Trophoblast cell (in vitro differentiated cells and primary cell): ENCODE results near the gene PPP1R11.

ENCODE experiments used
- DNase-seq, 2 donors: peaks; one replicate each; pipeline ENCODE4 v3.0.0-alpha.2; 2016
- H2AFZ ChIP-seq: 2 replicates; pipeline ENCODE4 v1.6.1; 2013; ENCODE audit warnings: low read length, moderate library complexity, mild to moderate bottlenecking; ENCODE audit not compliant: insufficient read depth, poor library complexity
- H2AK5ac ChIP-seq: 2 replicates; pipeline ENCODE4 v1.6.1; 2013; ENCODE audit warnings: mild to moderate bottlenecking, low read length
- H2BK120ac ChIP-seq: 2 replicates; pipeline ENCODE4 v1.6.1; 2013; ENCODE audit warnings: low read length, mild to moderate bottlenecking, moderate library complexity; ENCODE audit not compliant: insufficient read depth, poor library complexity
- H2BK12ac ChIP-seq: 2 replicates; pipeline ENCODE4 v1.6.1; 2013; ENCODE audit warnings: mild to moderate bottlenecking, low read length, moderate library complexity
- H2BK5ac ChIP-seq: 2 replicates; pipeline ENCODE4 v1.6.1; 2013; ENCODE audit warnings: low read length, low read depth, moderate library complexity, mild to moderate bottlenecking; ENCODE audit not compliant: poor library complexity
- H3K14ac ChIP-seq: 2 replicates; pipeline ENCODE4 v1.6.1; 2013; ENCODE audit warnings: mild to moderate bottlenecking, low read length
- H3K18ac ChIP-seq: 2 replicates; pipeline ENCODE4 v1.6.1; 2013; ENCODE audit warnings: mild to moderate bottlenecking, low read length
- H3K23ac ChIP-seq: 2 replicates; pipeline ENCODE4 v1.6.1; 2013; ENCODE audit warnings: low read length
- H3K27ac ChIP-seq: 2 replicates; pipeline ENCODE4 v1.5.1; 2013; ENCODE audit warnings: low read depth, mild to moderate bottlenecking, inconsistent platforms, low read length, moderate library complexity
- H3K27me3 ChIP-seq: 2 replicates; pipeline ENCODE4 v1.6.1; 2013; ENCODE audit warnings: inconsistent platforms, mild to moderate bottlenecking, low read length, moderate library complexity; ENCODE audit not compliant: insufficient read depth
- H3K36me3 ChIP-seq, 2 experiments: 1 replicate in 1 of 2; 2 replicates in 1 of 2; pipeline ENCODE4 v1.6.1; 2013; ENCODE audit warnings: low read length in 2 of 2, mild to moderate bottlenecking in 2 of 2, moderate library complexity in 1 of 2; ENCODE audit not compliant: insufficient read depth in 2 of 2, control insufficient read depth in 1 of 2
- H3K4ac ChIP-seq: 2 replicates; pipeline ENCODE4 v1.6.1; 2013; ENCODE audit warnings: low read depth, mild to moderate bottlenecking, low read length, moderate library complexity
- H3K4me1 ChIP-seq, 2 experiments: 1 replicate in 1 of 2; 2 replicates in 1 of 2; pipeline ENCODE4 v1.6.1; 2013; ENCODE audit warnings: low read length in 2 of 2, mild to moderate bottlenecking in 2 of 2, moderate library complexity in 1 of 2; ENCODE audit not compliant: insufficient read depth in 2 of 2, control insufficient read depth in 1 of 2
- H3K4me2 ChIP-seq: 2 replicates; pipeline ENCODE4 v1.6.1; 2013; ENCODE audit warnings: inconsistent platforms, mild to moderate bottlenecking, low read length, moderate library complexity
- H3K4me3 ChIP-seq: 2 replicates; pipeline ENCODE4 v1.5.1; 2013; ENCODE audit warnings: mild to moderate bottlenecking, low read depth, low read length, inconsistent platforms
- H3K79me1 ChIP-seq: one replicate; pipeline ENCODE4 v1.6.1; 2013; ENCODE audit warnings: low read length
- H3K79me2 ChIP-seq: 2 replicates; pipeline ENCODE4 v1.6.1; 2013; ENCODE audit warnings: low read length, mild to moderate bottlenecking; ENCODE audit not compliant: control insufficient read depth, insufficient read depth, poor library complexity
- H3K9ac ChIP-seq: 2 replicates; pipeline ENCODE4 v1.6.1; 2013; ENCODE audit warnings: mild to moderate bottlenecking, low read length
- H3K9me3 ChIP-seq: 2 replicates; pipeline ENCODE4 v1.6.1; 2013; ENCODE audit warnings: low read depth, mild to moderate bottlenecking, control low read depth, inconsistent platforms, low read length; ENCODE audit not compliant: insufficient read depth
- H4K12ac ChIP-seq: 2 replicates; pipeline ENCODE4 v1.6.1; 2013; ENCODE audit warnings: low read depth, mild to moderate bottlenecking, low read length, moderate library complexity
- H4K8ac ChIP-seq: 2 replicates; pipeline ENCODE4 v1.6.1; 2013; ENCODE audit warnings: low read depth, mild to moderate bottlenecking, low read length, moderate library complexity
- H4K91ac ChIP-seq: one replicate; pipeline ENCODE4 v1.6.1; 2013; ENCODE audit warnings: low read depth, mild to moderate bottlenecking, low read length, moderate library complexity
- WGBS: extraction: QIAGEN DNeasy Blood & Tissue Kit; methylation state at CpG from one replicate; pipeline ENCODE4 v1.1.7; 2013; ENCODE audit warnings: missing lambda C conversion rate; ENCODE audit not compliant: insufficient read length, insufficient coverage; ENCODE audit errors: extremely low coverage; 5-methylcytosine and 5-hydroxymethylcytosine counted together

Gene PPP1R11

GRCh38 chr6:30102970-30103871, 36.2 kb downstream of the PPP1R11 start:
- Histone ChIP-seq H3K9ac (peak overlapping the region; percentile 45), H2BK5ac (no peak overlapping the region), H2AK5ac (no peak overlapping the region), H3K18ac (no peak overlapping the region), H3K36me3 (no peaks in the 10 kb centered on the region), H3K4me2 (peak overlapping the region; percentile 70), H3K27me3 (peaks cover 32% of the 10 kb centered on the region), H3K79me1 (no peaks in the 10 kb centered on the region), H3K23ac (no peak overlapping the region), H3K14ac (no peak overlapping the region), H3K9me3 (no peaks in the 10 kb centered on the region), H3K4me3 (peak overlapping the region; percentile 2), H3K4ac (no peak overlapping the region), H4K8ac (no peak overlapping the region), H2BK120ac (no peak overlapping the region), H3K27ac (no peak overlapping the region), H3K79me2 (no peaks in the 10 kb centered on the region), H3K4me1 (peaks cover 5 to 13% of the 10 kb centered on the region in 2 experiments), H2AFZ (no peak overlapping the region), H4K91ac (no peak overlapping the region), H4K12ac (no peak overlapping the region), H2BK12ac (no peak overlapping the region)
- WGBS = no CpG with 5 or more reads among the region's 36 CpGs
- DNase-seq = peak; percentile 79 to 93

GRCh38 chr6:30103872-30104179, 36.8 kb downstream of the PPP1R11 start:
- H2BK120ac ChIP-seq = no peak overlapping the region
- peaks cover 32% of the 10 kb centered on the region for H3K27me3 ChIP-seq
- H2AFZ ChIP-seq = no peak overlapping the region
- peaks cover 5 to 13% of the 10 kb centered on the region in 2 experiments for H3K4me1 ChIP-seq
- no peak overlapping the region for H4K12ac ChIP-seq
- DNase-seq = no peak
- H3K4me3 ChIP-seq = no peak overlapping the region
- H2BK12ac ChIP-seq = no peak overlapping the region
- H3K4ac ChIP-seq = no peak overlapping the region
- H3K18ac ChIP-seq = no peak overlapping the region
- no peak overlapping the region for H3K9ac ChIP-seq
- no peak overlapping the region for H2AK5ac ChIP-seq
- no peaks in the 10 kb centered on the region for H3K79me1 ChIP-seq
- H3K79me2 ChIP-seq = no peaks in the 10 kb centered on the region
- peak overlapping the region; percentile 70 for H3K4me2 ChIP-seq
- H3K36me3 ChIP-seq = no peaks in the 10 kb centered on the region
- H3K9me3 ChIP-seq = no peaks in the 10 kb centered on the region
- H3K27ac ChIP-seq = no peak overlapping the region
- no peak overlapping the region for H4K8ac ChIP-seq
- WGBS = no CpG with 5 or more reads among the region's 3 CpGs
- H3K23ac ChIP-seq = no peak overlapping the region
- no peak overlapping the region for H3K14ac ChIP-seq
- H2BK5ac ChIP-seq = no peak overlapping the region
- H4K91ac ChIP-seq = no peak overlapping the region

- no peaks in the 10 kb centered on the region for H3K79me2 ChIP-seq
- H3K4me1 ChIP-seq = peaks cover 5 to 13% of the 10 kb centered on the region in 2 experiments
- WGBS = no CpG with 5 or more reads among the region's 2 CpGs
- H3K27ac ChIP-seq = no peak overlapping the region
- DNase-seq = no peak
- no peak overlapping the region for H2BK12ac ChIP-seq
- H3K4me3 ChIP-seq = no peak overlapping the region
- no peak overlapping the region for H3K14ac ChIP-seq
- no peak overlapping the region for H3K4me2 ChIP-seq
- H3K23ac ChIP-seq = no peak overlapping the region
- H2BK120ac ChIP-seq = no peak overlapping the region
- H2AK5ac ChIP-seq = no peak overlapping the region
- H2AFZ ChIP-seq = no peak overlapping the region
- H4K91ac ChIP-seq = no peak overlapping the region
- H2BK5ac ChIP-seq = no peak overlapping the region
- no peaks in the 10 kb centered on the region for H3K9me3 ChIP-seq
- no peak overlapping the region for H4K12ac ChIP-seq
- H4K8ac ChIP-seq = no peak overlapping the region
- H3K9ac ChIP-seq = no peak overlapping the region
- no peak overlapping the region for H3K4ac ChIP-seq
- no peaks in the 10 kb centered on the region for H3K79me1 ChIP-seq
- H3K36me3 ChIP-seq = no peaks in the 10 kb centered on the region
- peaks cover 29% of the 10 kb centered on the region for H3K27me3 ChIP-seq
- no peak overlapping the region for H3K18ac ChIP-seq
These were observed 37.7 kb downstream of the PPP1R11 start for GRCh38 chr6:30104661-30105060.

GRCh38 chr6:30111266-30111856, 44.4 kb downstream of the PPP1R11 start:
- no peak for DNase-seq
- no peak overlapping the region for H2BK120ac ChIP-seq
- no CpG with 5 or more reads among the region's 27 CpGs for WGBS
- H4K12ac ChIP-seq = no peak overlapping the region
- no peaks in the 10 kb centered on the region for H3K79me1 ChIP-seq
- H3K9ac ChIP-seq = no peak overlapping the region
- H3K4ac ChIP-seq = no peak overlapping the region
- no peaks in the 10 kb centered on the region for H3K4me1 ChIP-seq
- no peaks in the 10 kb centered on the region for H3K27me3 ChIP-seq
- no peak overlapping the region for H2AFZ ChIP-seq
- no peak overlapping the region for H2BK5ac ChIP-seq
- no peaks in the 10 kb centered on the region for H3K9me3 ChIP-seq
- peak overlapping the region; percentile 56 for H3K4me3 ChIP-seq
- H3K4me2 ChIP-seq = no peak overlapping the region
- H3K36me3 ChIP-seq = no peaks in the 10 kb centered on the region
- H2AK5ac ChIP-seq = no peak overlapping the region
- H3K79me2 ChIP-seq = no peaks in the 10 kb centered on the region
- H4K91ac ChIP-seq = no peak overlapping the region
- no peak overlapping the region for H3K27ac ChIP-seq
- no peak overlapping the region for H4K8ac ChIP-seq
- no peak overlapping the region for H3K23ac ChIP-seq
- H3K18ac ChIP-seq = no peak overlapping the region
- no peak overlapping the region for H3K14ac ChIP-seq
- no peak overlapping the region for H2BK12ac ChIP-seq
